ENCODE data around the gene SUPT3H. TPM values are rescaled to one million over a fixed set of nuclear protein-coding genes. Genes with fewer than 3 reads are reported as not detected.
"Not testable (repeated sequence)": the region's sequence is repeated elsewhere in the genome, so short reads cannot be mapped to it uniquely, and the experiment has no call there.

The SUPT3H gene
- total RNA-seq, 4 donors from 2014 or later: 0.80 to 12.7 (median 3.0) TPM

- Histone ChIP-seq H3K4me1 (no peaks in the 10 kb centered on the region), H3K4me3 (no peak overlapping the region), H3K27me3 (no peaks in the 10 kb centered on the region), H3K36me3 (no peaks in the 10 kb centered on the region), H3K9me3 (no peaks in the 10 kb centered on the region), H3K27ac (no peak overlapping the region)
- in situ Hi-C loops (cut with MboI; ENCODE audit: low pct_ligation_motif_present in 1 of 4, low pct_unique_long_range_greater_than_20kb in 1 of 4, low sequenced_read_pairs in 3 of 4) (no loop called here), intact Hi-C loops (cut with DNase I; ENCODE audit: low total_unique reads) (no loop called here)
- TF ChIP-seq CTCF (IDR thresholded peaks at IDR 0.05) (no peak), POLR2AphosphoS5 (IDR thresholded peaks at IDR 0.05) (no peak), EP300 (IDR thresholded peaks at IDR 0.05; ENCODE audit: low read depth) (no peak), POLR2A (IDR thresholded peaks at IDR 0.05) (no peak)
- no peak for DNase-seq
Observed at GRCh38 chr6:44868910-44869309, 508.8 kb downstream of the SUPT3H start.

- H3K9me3 ChIP-seq: no peaks in the 10 kb centered on the region
- in situ Hi-C loops (cut with MboI; ENCODE audit: low pct_ligation_motif_present in 1 of 4, low pct_unique_long_range_greater_than_20kb in 1 of 4, low sequenced_read_pairs in 3 of 4): no loop called here
- TF ChIP-seq CTCF (IDR thresholded peaks at IDR 0.05) (no peak), POLR2A (IDR thresholded peaks at IDR 0.05) (no peak), EP300 (IDR thresholded peaks at IDR 0.05; ENCODE audit: low read depth) (no peak), POLR2AphosphoS5 (IDR thresholded peaks at IDR 0.05) (no peak)
- WGBS, 2 donors (ENCODE audit: low coverage in 1 of 2): 85% methylated on average over 2 of the region's 2 CpGs; no CpG with 5 or more reads in 1 of the 2 donors
- H3K4me1 ChIP-seq: no peaks in the 10 kb centered on the region
- no peaks in the 10 kb centered on the region for H3K36me3 ChIP-seq
- no peaks in the 10 kb centered on the region for H3K27me3 ChIP-seq
- no peak overlapping the region for H3K27ac ChIP-seq
- DNase-seq: no peak
- no peak overlapping the region for H3K4me3 ChIP-seq
- intact Hi-C loops (cut with DNase I; ENCODE audit: low total_unique reads): no loop called here
Observed at GRCh38 chr6:44868335-44868668, 509.4 kb downstream of the SUPT3H start.

GRCh38 chr6:44867571-44868334 is 510.0 kb downstream of the SUPT3H start:
- no peaks in the 10 kb centered on the region for H3K27me3 ChIP-seq
- H3K27ac ChIP-seq: no peak overlapping the region
- no peaks in the 10 kb centered on the region for H3K36me3 ChIP-seq
- no peak overlapping the region for H3K4me3 ChIP-seq
- TF ChIP-seq POLR2A (IDR thresholded peaks at IDR 0.05) (no peak), CTCF (IDR thresholded peaks at IDR 0.05) (no peak), EP300 (IDR thresholded peaks at IDR 0.05; ENCODE audit: low read depth) (no peak), POLR2AphosphoS5 (IDR thresholded peaks at IDR 0.05) (no peak)
- intact Hi-C loops (cut with DNase I; ENCODE audit: low total_unique reads): no loop called here
- H3K9me3 ChIP-seq: no peaks in the 10 kb centered on the region
- in situ Hi-C loops (cut with MboI; ENCODE audit: low pct_ligation_motif_present in 1 of 4, low pct_unique_long_range_greater_than_20kb in 1 of 4, low sequenced_read_pairs in 3 of 4): no loop called here
- 84 to 88% methylated on average over 7 of the region's 7 CpGs for WGBS, 2 donors (ENCODE audit: low coverage in 1 of 2)
- DNase-seq: no peak
- H3K4me1 ChIP-seq: no peaks in the 10 kb centered on the region

GRCh38 chr6:44865184-44865583 is 512.5 kb downstream of the SUPT3H start:
- WGBS, 2 donors (ENCODE audit: low coverage in 1 of 2): 76 to 100% methylated on average over 1 to 2 of the region's 2 CpGs
- H3K36me3 ChIP-seq; H3K27ac ChIP-seq; H3K27me3 ChIP-seq; H3K4me1 ChIP-seq; H3K4me3 ChIP-seq; DNase-seq; intact Hi-C loops (cut with DNase I; ENCODE audit: low total_unique reads); in situ Hi-C loops (cut with MboI; ENCODE audit: low pct_ligation_motif_present in 1 of 4, low pct_unique_long_range_greater_than_20kb in 1 of 4, low sequenced_read_pairs in 3 of 4); H3K9me3 ChIP-seq: not testable (repeated sequence)

GRCh38 chr6:44859901-44860410 is 517.8 kb downstream of the SUPT3H start:
- intact Hi-C loops (cut with DNase I; ENCODE audit: low total_unique reads) (no loop called here), in situ Hi-C loops (cut with MboI; ENCODE audit: low pct_ligation_motif_present in 1 of 4, low pct_unique_long_range_greater_than_20kb in 1 of 4, low sequenced_read_pairs in 3 of 4) (no loop called here)
- no peaks in the 10 kb centered on the region for H3K36me3 ChIP-seq
- DNase-seq: no peak
- H3K9me3 ChIP-seq: no peaks in the 10 kb centered on the region
- TF ChIP-seq POLR2A (IDR thresholded peaks at IDR 0.05) (no peak), POLR2AphosphoS5 (IDR thresholded peaks at IDR 0.05) (no peak), EP300 (IDR thresholded peaks at IDR 0.05; ENCODE audit: low read depth) (no peak)
- peaks cover 0 to 10% (median 0%) of the 10 kb centered on the region in 4 donors for H3K4me1 ChIP-seq
- no peak overlapping the region for H3K27ac ChIP-seq
- 75 to 86% methylated on average over 2 of the region's 2 CpGs for WGBS, 2 donors (ENCODE audit: low coverage in 1 of 2)
- no peak overlapping the region for H3K4me3 ChIP-seq
- no peaks in the 10 kb centered on the region for H3K27me3 ChIP-seq

Measured in transverse colon (tissue), 4 donors.